ENCODE data around the gene TMEM119.
"Not testable (repeated sequence)": the region's sequence is repeated elsewhere in the genome, so short reads cannot be mapped to it uniquely, and the experiment has no call there.

The TMEM119 gene

DNA sequence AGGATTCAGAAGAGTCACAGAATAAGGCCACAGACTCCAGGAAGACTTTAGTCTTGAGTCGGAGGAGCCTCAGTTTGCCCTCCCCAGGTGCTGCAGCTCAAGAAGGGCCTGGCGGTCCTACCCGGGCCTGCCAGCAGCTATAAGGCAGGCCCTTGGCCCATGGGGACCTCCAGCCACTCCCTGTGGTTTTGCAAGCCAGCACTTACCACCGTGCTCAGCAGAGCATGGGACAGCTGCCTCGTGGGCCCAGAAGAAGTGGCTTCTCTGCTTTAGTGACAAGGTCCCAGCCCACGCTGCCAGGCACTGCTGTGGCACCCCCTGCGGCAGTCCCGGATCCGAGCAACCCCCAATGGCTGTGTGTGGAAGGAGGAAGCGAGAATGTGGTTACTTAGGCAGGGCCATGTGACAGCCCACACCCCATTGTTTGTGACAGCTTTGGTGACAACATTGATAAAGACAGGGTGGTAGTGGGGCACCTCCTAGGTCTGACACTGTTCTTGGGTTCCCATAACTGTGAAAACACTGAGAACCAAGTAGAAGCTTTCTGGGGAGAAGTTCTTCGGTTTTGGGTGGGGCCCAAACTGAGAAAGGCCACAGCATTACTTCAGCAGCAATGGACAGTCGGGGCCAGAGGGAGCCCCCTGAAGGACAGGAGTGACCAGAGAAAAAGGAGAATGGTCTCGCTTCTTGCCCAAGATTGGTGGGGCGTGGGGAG is 35.8 kb upstream of the TMEM119 start, which contains the start of gene SELPLG:
Gene SELPLG, minus strand, starts transcription at position 361 of the 715 bp plus-strand sequence. CDS start 9,587 bp downstream, outside the sequence.
- peak; percentile 96 for DNase-seq

DNA sequence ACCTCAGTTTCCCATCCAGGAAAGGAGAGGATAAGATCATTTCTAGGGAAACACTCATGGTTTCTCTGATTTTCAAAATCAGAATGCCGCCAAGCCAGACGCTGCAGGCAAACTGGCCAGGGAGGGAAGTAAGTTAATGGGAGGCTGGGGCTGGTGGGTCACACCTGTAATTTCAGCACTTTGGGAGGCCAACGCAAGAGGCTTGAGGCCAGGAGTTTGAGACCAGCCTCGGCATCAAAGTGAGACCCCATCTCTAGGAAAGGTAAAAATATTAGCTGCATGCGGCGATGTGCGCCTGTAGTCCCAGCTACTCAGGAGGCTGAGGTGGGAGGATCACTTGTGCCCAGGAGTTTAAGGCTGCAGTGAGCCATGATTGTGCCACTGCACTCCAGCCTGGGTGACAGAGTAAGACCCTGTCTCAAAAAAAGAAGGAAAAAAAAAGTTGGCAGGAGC is 35.2 kb upstream of the TMEM119 start:
- no peak for DNase-seq

DNA sequence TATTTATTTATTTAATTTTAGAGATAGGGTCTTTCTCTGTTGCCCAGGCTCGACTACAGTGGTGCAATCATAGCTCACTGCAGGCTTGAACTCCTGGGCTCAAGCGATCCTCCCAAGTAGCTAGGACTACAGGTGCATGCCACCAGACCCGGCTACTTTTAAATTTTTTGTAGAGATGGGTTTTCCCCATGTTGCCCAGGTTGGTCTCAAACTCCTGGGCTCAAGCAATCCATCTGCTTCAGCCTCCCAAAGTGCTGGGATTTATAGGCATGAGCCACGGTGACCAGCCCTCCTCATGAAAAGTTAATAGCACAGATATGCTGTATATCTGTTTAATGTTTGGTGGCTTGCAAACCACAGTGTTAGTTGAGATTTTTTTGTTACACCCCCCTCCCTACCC is 33.4 kb upstream of the TMEM119 start:
- not testable (repeated sequence) for DNase-seq

DNA sequence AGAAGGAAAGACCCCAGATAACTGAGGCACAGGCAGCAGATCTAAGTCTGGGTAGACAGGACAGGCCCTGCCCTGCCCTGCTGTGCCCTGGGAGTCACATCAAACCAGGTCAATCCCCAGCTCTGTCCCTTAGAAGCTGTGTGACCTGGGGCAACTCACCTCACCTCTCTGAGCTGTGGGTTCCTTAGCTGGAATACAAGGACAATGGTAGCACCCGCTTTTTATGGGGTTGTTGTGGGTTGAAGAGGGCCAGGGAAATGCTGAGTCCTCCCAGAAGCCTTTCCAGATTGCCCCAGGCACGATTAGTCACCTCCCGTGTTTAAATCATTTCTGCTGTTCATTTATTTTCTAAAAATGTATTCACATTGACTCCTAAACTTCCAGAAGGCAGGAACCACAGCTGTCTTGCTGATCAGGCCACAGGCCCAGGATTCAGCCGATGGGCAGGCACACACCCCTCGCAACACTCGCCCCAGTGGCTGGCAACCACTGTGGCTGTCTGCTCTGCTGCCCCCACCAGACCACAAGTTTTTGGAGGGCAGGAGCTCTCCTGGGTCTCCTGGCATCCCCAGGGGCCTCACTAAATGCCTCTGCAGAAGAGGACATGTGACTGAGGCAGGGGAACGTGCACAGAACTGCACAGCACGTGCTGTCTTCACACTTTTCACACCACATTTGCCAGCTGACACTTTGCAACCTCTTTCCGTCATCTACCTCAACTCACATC is 32.8 kb upstream of the TMEM119 start:
- peak; percentile 47 for DNase-seq

DNA sequence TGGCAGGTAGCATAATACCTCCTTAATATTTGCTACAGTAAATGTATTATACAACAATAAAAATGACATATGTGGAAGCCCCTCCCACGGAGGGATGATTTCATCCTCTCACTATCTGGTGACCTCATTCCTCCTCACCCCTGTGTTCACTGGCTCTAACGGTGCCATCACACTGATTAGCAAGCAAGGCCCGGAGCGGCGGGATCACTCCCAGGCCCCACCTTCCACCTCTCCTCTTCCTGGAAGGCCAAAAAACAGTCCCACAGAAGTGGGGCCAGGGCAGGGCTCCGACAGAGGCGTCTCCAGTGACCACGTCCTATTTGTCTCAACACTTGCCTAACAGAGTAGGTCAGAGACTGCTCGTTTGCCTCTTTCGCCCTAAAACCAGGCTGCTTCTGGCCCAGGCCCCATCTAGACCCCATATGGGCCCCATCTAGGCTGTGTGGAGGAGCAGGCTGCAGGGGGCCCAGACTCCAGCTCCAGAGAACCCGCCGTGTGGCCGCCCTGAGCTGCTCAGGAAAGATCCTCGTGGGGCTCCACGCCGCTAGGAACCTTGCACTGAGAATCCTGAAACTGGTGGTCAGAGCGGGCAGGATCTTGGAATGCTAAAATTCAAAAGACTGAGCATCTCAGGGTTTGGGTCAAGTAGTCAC is 32.1 kb upstream of the TMEM119 start:
- DNase-seq = peak; percentile 74

DNA sequence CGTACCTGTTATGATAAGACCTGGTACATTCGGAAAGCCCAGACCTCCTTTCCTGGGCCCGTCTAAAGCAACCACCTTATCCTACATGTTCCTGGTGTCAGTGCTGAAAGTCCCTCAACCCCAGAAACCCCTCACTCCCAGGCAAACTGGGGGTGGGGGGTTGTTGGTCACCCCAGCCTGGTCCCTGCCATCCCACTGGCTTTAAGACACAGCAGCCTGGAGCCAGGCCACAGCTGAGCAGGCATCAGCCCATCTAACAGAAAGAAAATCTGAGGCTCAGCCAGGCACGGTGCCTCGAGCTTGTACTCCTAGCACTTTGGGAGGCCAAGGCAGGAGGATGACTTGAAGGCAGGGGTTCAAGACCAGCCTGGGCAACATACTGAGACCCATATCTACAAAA is 31.3 kb upstream of the TMEM119 start:
- no peak for DNase-seq

DNA sequence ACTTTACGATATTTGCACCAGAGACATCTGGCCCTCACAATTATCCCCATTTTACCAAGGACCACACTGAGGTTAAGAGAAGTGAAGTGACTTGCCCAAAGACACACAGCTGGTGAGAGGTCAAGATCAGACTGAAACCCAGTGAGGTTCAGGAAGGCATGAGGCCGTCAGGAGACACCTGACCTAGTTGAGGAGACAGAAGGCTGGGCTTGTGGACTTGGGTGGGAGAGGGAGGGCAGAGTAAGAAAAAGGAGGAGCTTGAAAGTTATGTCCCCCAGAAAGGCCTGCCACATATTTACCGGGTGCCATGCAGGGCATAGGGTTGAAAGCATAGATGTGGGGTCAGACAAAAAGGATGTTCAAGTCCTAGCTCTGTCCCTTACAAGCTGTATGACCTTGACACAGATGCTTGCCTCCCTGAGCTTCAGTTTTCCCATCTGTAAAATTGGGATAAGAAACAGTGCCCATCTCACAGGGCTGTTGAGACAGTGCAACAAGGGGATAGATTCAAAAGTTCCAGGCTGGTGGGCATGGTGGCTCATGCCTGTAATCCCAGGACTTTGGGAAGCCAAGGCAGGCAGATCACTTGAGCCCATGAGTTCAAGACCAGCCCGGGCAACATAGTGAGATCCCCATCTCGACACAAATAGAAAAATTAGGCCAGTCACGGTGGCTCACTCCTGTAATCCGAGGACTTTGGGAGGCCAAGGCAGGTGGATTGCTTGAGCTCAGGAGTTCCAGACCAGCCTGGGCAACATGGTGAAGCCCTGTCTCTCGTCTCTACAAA is 29.4 kb upstream of the TMEM119 start:
- no peak for DNase-seq

DNA sequence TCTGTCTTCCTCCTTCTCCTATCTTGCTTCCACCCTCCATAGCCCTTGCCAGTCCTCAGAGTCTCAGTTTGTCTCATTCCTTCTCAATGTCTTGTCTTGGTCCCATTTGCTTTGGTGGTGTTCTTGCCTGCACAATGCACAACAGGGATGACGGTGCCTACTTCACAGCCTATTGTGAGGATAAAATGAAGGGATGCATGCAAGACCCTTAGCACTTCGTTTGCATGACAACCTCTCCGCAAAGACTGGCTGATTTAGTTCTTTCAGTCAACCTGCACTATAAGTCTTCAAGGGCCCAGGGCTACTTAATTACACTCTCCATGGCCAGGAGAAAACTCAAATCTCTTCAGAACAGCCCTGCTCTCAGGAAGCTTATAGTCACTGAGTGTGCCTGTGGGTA is 27.3 kb upstream of the TMEM119 start:
- no peak for DNase-seq

DNA sequence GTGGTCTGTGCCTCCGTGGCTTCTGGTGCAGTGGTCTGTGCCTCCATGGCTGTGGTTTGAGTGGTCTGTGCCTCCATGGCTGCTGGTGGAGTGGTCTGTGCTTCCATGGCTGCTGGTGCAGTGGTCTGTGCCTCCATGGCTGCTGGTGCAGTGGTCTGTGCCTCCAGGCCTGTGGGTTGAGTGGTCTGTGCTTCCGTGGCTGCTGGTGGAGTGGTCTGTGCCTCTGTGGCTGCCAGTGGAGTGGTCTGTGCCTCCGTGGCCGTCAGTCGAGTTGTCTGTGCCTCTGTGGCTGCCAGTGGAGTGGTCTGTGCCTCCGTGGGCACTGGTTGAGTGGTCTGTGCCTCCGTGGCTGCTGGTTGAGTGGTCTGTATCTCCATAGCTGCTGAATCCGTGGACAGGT is 25.7 kb upstream of the TMEM119 start:
- no peak for DNase-seq

DNA sequence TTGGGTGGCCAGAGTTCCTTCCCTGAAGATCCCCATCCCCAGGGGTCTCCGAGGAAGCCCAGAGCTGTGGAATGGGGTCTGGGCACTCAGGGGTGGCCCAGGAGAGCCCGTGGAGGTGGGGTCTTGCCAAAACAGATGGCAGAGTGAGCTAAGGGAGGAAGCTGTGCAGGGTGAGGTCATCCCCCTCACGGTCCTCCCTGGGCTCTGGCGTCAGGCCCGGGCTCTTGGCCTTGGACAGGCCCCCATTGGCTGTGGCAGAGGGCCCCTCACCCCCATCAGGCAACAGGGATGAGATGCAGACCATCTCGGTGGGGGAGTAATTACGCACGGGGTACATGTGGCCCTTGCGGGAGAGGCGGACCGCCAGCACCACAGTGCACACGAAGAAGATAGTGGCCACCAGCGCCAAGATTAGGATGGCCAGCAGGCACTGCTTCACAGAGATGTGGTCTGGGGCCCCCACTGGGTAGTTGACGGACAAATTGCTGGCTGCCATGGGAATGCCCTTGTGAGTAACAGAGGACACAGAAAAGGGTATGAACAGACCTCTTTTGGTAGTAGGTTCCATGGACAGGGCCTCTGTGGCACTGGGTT is 25.1 kb upstream of the TMEM119 start:
- DNase-seq = no peak

DNA sequence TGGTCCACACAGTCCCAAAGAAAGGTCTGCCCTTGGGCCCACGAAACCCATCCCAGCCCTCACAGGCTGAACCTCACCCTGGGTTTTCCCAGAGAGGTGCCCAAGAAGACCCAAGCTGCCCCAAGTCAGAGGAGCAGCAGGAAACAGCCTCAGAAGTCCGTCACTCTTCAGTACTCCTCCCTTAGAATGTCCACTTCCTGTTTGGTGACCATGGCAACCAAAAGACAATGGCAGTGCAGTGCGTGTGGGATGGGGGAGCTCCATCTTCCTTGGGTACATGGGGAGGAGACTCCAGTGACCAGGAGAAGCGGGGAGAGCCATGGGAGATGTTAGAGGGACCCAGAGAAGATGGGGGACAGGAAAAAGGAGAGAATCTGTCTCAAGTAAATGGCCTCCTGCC is 24.5 kb upstream of the TMEM119 start:
- peak; percentile 77 for DNase-seq

DNA sequence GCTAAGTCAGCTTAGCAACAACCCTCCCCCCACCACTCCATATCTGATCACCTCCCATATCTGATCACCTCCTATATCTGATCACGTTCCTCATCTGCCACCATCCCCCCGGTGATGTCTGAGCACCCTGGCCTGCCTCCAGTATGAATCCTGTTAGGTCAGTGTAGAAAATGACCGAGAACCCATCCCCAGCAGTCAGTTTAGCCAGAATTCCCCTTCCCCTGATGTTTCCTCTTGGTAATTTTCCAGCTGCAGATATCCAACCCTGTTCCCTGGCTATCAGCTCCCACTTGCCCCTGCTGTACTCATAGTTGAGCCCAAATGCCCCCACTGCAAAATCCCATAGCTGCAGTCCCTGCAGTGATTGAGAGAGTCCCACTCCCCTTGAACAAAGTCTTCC is 23.3 kb upstream of the TMEM119 start:
- no peak for DNase-seq

DNA sequence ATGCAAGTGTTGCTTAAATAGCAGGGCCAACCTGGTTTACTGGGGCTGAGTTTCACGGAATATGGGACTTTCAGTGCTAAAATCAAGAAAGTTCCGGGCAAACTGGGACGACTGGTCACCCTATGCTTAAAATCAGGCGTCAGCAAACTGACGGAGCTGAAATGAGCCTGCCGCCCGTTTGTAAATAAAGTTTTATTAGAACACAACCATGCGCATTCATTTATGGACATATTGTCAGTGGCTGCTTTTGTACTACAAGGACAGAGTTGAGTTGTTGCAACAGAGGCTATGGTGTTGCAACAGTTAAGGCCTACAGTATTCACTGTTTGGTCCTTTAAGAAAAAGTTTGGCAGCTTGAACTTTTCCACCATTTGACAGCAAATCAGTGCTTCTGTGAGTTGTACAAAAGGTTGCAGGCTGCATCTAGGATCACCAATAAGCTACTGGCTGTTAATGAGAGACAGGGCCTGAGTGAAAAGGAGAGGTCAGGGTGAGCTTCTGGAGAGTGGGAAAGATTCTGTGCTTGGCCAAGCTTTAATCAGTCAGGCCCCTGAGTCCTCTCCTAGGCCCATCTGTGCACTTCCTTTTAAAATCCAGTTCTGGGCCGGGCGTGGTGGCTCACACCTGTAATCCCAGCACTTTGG is 22.5 kb upstream of the TMEM119 start:
- no peak for DNase-seq

DNA sequence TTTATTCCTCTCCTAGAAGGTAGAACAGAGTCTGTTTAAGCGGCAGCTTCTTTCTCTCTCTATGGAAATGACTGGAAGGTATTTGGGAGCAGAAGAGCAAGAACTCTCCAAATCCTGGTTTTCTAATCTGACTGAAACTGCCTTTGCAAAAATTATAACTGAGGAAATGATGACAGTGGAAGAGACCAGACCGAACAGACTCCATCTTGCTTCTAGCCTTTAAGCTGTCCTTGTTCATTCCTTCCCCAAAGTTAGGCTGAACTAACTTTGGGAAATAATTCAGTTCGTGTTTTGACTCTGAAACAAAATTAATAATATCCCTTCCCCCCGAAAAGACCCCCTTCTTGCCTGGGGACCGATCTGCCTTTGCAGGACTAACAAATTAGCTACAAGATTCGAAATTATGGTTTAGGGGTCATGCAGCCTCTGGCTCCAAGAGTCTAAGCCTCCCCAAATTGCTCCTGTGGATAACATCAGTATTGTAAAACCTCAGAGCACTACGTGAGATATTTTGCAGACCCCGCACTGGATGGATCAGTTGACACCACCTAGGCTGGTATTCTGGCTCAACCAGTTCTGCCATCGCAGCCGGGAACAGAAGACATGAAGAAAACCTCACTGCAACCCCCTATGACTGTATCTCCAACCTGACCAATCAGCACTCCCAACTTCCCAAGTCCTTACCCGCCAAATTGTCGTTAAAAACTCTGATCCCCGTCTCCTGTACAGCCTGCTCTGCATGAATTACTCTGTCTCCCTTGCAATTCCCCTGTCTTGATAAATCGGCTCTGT is 21.7 kb upstream of the TMEM119 start:
- DNase-seq = no peak

DNA sequence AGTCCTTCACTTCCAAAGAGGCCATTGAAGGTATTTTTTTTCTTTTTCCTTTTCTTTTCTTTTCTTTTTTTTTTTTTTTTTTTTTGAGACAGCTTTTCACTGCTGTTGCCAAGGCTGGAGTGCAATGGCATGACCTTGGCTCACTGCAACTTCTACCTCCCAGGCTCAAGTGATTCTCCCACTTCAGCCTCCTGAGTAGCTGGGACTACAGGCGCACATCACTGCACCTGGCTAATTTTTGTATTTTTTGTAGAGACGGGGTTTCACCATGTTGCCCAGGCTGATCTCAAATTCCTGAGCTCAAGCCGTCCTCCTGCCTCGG is 21.0 kb upstream of the TMEM119 start:
- DNase-seq = not testable (repeated sequence)

DNA sequence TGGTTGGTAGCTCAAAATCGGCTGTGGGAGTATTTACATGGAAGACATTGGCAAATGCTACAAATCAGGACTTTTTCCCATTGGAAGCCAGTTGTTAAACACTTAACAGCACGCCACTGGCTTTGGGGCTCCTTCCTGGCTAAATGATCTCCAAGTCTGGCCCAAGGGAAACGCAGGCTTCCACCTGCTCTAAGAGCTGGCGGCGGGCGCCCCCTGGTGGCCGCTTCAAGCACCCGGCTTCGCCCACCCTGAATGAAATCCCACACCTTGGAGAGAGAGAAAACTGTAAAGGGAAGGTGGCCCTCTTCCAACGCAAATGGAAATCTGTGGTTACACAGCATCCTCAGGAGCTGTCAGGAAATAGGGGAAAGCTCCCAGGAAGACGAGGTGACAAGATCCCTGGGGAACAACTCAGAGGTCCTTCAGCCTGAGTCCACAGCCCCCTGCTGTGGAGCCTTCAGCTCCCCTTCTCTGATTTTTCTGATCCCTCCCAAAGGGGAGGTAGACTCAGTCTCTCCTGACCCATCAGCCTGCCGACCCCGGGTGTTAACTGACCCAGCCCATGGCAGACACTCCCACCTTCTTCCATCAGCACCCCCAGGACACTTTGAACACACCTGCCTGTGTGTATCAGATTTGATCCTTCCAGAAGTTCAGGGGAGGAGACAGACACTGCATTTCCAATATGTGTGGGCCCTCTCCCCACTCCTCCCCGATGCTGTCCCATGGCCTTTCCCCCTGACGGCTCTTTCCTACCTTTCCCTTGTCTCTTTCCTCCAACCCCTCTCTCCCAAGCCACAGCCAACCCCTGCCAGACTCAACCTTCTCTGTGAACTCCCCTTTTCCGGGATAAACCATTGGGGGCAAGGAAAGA is 20.4 kb upstream of the TMEM119 start:
- peak; percentile 69 for DNase-seq

DNA sequence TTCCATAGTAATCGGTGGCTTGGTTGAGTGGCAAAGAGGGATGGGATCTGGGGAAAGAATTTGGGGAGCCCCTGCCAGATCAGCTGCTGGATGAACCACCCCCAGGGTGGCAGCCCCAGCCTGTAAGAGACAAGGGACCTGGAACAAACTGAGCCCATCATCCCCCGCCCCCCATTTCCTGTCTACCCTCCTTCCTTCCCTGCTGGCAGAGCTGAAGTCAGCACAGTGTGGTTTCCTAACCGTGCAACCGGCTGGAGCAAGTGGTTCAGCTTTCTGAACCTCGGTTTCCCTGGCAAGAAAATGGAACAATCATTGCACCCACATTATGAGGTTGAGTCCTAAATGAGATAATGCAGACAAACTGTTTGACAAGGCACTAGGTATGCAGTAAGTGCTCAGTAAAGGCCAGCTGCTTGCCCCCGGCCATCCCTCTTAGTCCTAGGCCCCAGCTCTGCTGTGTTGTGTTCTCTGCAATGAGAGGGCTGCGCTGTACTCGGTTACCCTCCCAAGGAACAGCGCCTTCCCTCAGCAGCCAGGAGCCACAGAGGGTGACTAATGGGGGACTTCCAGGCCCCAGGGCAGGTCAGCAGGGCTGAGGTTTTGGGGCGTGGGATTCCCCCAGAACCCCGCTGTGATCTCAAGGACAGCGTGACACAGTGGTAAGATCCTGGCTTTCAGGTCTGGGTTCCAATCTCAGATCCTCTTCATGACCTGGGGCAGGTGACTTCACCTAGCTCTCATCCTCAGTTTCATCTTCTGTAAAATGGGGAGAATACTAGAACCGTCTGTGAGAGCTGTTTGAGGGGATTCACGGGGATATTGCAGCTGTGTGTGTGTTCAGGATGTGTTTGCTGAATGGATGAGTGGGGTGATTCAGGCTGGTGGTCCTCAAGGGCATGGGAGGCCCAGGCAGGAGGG is 19.3 kb upstream of the TMEM119 start:
- peak; percentile 86 for DNase-seq

DNA sequence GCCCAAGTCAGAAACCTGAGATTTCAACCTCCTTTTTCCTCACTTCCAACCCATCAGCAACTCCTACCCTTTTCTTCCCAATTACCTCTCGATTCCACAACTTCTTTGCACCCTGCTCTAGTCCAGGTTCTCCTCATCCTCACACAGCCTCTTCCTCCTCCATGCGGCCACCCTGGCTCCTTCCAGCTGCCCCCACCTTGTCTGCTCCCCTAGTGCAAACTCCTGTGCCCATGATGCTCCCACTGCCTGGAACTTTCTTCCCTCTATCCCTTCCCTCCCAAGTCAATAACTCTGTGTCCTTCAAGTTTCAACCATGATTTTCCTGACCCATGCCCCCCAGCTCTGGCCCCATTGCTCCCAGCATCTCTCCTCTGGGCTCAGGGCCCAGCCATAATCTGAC is 18.5 kb upstream of the TMEM119 start:
- no peak for DNase-seq

DNA sequence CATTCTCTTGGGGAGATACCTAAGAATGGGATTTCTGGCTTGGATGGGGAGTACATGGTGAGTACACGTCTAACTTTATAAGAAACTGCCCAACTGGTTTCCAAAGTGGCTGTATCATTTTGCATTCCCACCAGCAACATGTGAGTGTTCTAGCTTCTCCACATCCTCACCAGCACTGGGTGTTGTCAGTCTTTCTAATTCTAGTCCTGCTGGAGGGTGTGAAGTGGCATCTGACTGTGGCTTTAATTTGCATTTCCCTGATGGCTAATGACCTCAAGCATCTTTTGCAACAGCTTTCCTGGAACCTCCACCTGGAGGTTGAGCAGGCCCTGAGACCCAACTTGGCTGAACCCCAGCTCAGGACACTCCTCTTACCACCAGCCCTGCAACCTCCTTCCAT is 18.0 kb upstream of the TMEM119 start:
- no peak for DNase-seq

Measured in CD4-positive, alpha-beta T cell treated with Interleukin-15 for 1 hour (primary cell).